ENCODE data around the gene DSC1.
"Not testable (repeated sequence)": the region's sequence is repeated elsewhere in the genome, so short reads cannot be mapped to it uniquely, and the experiment has no call there.

The DSC1 gene

DNA sequence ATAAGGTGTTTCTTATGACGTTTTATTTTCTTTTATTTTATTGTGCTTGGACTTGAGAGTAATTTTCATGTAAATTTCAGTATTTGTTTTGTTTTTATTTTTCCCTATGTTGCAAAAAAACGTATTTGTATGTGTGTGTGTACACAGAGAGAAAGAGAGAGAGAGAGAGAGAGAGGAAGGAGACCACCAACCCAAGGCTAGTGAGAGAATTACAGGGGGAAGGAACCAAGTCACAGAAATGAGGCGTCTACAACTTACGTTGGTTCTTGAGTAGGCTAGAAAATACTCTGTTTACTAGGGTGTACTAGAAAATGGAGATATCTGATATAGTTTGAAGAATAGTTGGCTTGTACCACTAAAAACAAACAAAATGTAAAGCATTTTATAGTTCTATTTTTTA lies 7.7 kb upstream of the DSC1 start:
- no peak for DNase-seq

- no peak for DNase-seq
Measured at GRCh38 chr18:31162419-31162793, 250 bp downstream of the DSC1 start.

DNA sequence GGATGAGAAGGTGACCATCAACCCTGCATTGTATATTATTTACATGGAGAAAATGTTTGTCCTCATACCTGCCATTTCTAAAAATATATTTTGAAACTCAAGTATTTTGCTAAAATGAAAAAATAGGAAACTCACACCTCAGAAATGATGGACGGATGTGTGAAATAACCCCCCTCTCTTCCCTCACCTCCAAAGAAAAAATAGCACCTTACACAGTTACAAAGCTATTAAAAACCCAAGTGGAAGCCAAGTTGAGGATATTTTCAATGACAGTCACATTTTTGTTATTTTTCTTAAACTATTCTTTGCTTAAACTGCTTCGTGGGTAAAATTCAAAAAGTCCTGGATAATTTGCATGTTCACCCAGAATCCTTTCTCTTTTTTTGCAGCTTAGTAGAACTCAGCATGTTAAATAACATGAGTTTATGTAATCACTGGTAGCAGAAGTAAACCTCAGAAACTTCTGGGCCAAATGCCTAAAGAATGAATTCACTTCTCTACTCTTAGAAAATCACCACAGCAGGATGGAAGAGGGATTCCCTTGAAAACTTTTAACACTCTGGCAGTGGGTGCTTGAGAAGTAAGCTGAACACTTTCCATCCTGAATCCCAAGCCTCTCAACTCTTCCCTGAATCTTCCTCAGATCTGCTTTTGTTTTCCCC lies 768 bp downstream of the DSC1 start:
- DNase-seq: no peak

- DNase-seq: no peak
Measured at GRCh38 chr18:31156821-31157763, 5.6 kb downstream of the DSC1 start.

GRCh38 chr18:31155498-31155897 lies 7.2 kb downstream of the DSC1 start:
- DNase-seq: no peak

DNA sequence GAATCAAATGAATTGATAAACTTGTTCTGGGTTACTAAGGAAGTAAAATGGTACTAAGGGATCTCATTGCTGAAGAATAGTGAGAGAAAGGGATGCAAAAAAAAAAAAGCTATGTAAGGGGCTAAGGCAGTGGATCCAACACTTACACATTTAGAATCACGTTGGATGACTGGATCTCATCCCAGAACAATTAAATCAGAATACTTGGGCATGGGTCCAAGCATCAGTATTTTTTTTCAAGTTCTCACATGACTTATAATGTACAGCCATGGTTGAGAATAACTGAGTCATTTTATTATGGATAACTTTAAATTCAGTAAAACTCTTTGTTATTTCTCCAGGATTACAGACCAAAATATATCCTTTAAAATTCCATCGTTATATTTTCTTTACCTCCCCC lies 8.5 kb downstream of the DSC1 start:
- no peak for DNase-seq

DNA sequence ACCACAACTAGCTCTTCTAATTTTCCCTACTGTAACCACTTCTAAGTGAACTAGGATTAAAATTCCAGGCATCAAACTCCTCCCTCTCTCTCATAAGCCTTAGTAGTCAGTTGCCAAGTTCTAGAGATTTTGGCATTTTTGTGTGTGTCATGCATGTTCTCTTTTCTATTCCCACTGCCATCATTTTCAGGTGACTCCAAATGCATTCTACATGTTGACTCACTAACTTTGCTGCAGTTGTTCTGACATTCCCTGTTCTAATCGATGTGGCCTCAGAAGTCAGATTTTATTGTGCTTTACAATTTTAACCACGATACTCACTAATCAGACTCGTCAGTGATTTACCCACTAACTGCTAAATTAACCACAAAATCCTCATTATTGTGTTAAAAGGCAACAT lies 13.3 kb downstream of the DSC1 start:
- DNase-seq: no peak

DNA sequence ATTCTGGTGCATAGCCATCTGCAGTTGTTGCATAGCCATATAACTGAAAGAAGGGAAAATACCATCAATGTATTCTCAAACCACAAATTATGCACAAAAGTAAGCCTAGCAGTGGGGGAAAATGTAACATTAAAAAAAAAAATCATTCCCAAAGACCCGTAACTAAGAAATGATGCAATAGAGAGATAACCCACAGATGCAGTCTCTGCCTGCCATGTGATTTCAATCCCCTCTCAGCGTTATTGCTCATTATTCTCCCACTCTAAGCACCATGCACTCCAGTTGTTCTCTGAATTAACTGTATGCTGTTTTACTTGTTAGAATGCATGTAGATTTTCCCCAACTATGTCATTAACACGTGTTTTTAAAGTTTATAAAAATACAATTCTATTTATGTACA lies 14.1 kb downstream of the DSC1 start:
- DNase-seq: no peak

DNA sequence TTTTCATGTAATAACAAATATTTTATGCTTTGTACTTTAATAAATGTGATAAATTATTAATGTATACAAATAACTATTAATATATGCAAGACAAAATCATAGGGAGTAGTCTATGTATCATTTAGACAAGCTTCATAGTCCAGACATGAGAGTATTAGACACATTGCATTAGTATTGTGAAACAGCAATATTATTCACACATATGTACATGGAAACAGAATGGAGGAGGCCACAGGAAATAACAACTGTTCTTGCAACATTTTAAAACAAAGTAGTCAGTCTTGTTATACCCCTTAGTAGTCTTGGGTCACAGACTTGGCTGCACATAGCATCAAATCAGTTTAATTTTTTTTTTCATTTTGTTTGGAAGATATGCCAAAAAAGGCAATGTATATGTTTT lies 15.8 kb downstream of the DSC1 start:
- DNase-seq: no peak

DNA sequence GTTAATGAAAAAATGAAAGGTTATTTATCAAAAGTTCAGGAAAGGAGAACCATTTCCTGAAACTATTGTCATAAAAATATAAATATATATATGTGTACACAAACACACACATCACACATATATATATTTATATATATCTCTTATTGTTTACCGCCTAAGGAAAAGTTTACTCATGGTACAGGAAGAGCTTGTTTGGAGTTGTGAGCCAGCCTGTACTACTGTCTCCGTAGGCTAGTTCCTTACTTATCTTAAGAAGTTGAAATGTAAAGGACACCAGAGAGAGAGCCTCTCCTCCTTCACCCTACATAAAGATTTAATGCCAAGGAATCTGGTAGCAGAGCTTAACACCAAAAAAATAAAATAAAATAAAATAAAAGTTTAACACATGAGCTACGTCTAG lies 19.6 kb downstream of the DSC1 start:
- no peak for DNase-seq

GRCh38 chr18:31138709-31139108 lies 23.9 kb downstream of the DSC1 start:
- DNase-seq: no peak

- no peak for DNase-seq
Measured at GRCh38 chr18:31134988-31135529, 27.6 kb downstream of the DSC1 start.

- DNase-seq: no peak
Measured at GRCh38 chr18:31129398-31130115, 33.1 kb downstream of the DSC1 start.

GRCh38 chr18:31125878-31126277 lies 36.8 kb downstream of the DSC1 start:
- DNase-seq: no peak

DNA sequence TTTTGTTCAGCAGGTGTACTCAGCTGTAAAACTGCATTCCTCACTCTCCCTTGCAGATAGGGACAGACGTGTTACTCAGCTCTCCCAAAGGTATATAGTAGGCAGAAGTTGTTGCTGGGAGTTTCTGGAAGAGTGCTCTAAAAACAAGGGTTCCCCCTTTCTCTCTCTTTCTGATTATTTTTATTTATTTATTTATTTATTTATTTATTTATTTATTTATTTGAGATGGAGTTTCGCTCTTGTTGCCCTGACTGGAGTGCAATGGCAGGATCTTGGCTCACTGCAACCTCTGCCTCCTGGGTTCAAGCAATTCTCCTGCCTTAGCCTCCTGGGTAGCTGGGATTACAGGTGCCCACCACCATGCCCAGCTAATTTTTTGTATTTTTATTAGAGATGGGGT lies 39.5 kb downstream of the DSC1 start:
- not testable (repeated sequence) for DNase-seq

- DNase-seq: no peak
Measured at GRCh38 chr18:31120594-31120993, 42.1 kb downstream of the DSC1 start.

- no peak for DNase-seq
Measured at GRCh38 chr18:31116853-31117595, 45.6 kb downstream of the DSC1 start.

GRCh38 chr18:31112804-31113203 lies 49.9 kb downstream of the DSC1 start:
- DNase-seq: no peak

- DNase-seq: no peak
Measured at GRCh38 chr18:31105733-31106132, 56.9 kb downstream of the DSC1 start.

DNA sequence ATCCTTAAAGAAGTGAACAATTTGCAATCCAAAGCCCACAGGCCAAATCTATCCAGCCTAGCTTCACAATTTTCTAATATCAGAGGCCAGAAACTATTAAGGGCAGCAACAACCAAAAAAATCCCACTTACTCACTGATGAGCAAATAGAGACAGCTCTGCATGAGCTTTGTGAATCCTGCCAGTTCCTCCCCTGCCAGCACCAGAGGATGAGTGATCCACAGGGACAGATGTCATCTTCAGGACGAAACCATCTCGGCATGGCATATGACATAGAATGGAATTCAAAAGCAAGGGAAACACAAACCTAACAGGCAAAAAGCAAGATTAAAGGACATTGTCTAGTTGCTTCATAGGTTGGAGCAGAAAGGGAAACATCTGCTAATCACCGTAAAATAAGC lies 58.2 kb downstream of the DSC1 start:
- DNase-seq: no peak

DNA sequence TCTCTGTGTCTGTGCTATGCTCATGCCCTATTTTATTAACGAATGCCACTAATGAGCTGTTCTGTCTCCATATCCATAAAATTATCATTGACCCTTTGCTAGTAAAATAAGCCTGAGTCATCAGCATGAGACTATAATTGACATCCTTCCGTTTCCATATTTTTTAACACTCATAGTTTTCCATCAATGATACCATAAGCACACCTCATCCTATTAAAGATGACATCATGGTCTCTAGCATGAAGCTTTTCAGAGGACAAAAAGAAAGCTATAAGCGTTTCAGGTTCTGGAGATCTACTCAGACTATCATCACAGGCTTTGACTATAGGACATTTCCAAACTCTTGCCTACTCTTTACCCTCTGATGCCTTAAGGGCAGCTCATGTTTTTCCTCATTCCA lies 59.2 kb downstream of the DSC1 start:
- DNase-seq: no peak

DNA sequence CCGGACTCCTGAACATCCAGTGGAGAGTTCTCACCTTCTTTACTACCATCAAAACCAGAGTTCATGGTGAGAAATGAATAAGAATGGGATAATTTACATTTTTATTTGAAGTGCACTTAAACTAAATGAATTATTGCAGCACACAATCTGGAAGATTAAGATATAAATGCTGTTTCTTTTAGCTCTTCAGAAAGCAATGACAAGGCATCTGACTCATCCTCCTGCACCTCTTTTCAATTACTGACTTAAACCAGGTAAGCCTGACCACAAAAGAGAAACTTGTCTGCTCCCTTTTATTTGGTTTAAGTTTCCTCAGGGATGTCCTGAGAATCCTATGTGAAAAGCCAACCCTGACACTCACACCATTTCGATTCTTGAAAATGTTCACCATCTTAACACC lies 59.7 kb downstream of the DSC1 start:
- DNase-seq: no peak

Data from CD4-positive, alpha-beta T cell treated with Interleukin-17A for 4 hours (primary cell).